ENCODE results near the gene CUL3.

Gene CUL3

DNA sequence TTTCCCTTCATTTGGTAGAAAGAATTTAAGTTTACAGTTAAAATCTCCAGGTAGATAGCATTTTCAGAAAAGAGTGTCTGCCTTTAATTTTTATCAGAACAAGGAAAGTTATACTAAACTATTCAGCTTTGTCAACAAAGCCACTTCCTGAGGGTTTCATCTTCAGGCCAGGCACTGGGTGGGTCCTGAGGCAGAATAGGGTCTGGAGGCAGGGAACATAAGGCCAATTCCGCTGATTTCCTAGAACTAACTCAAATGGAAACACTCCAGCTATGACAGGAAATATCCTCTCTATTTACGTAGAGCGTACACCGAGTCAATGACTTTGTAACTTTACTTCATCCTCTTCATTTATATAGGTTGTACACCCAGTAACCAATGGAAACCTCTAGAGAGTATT lies 150.5 kb downstream of the CUL3 start:
- Histone ChIP-seq H3K4me2 (no peak overlapping the region), H3K4me3 (IDR thresholded peaks at IDR 0.05; ENCODE audit: insufficient read depth, low read depth, low read length) (no peak overlapping the region), H3K36me3 (ENCODE audit: insufficient read depth) (no peaks in the 10 kb centered on the region), H3K27me3 (ENCODE audit: insufficient read depth, low read depth) (no peaks in the 10 kb centered on the region), H2AFZ (ENCODE audit: low read depth) (no peak overlapping the region), H3K4me1 (ENCODE audit: low read depth, poor library complexity, severe bottlenecking) (no peaks in the 10 kb centered on the region), H4K20me1 (ENCODE audit: insufficient read depth) (no peaks in the 10 kb centered on the region), H3K79me2 (ENCODE audit: insufficient read depth, low read depth) (no peaks in the 10 kb centered on the region), H3K27ac (no peak overlapping the region), H3K9ac (no peak overlapping the region)
- TF ChIP-seq, protein P1, sequence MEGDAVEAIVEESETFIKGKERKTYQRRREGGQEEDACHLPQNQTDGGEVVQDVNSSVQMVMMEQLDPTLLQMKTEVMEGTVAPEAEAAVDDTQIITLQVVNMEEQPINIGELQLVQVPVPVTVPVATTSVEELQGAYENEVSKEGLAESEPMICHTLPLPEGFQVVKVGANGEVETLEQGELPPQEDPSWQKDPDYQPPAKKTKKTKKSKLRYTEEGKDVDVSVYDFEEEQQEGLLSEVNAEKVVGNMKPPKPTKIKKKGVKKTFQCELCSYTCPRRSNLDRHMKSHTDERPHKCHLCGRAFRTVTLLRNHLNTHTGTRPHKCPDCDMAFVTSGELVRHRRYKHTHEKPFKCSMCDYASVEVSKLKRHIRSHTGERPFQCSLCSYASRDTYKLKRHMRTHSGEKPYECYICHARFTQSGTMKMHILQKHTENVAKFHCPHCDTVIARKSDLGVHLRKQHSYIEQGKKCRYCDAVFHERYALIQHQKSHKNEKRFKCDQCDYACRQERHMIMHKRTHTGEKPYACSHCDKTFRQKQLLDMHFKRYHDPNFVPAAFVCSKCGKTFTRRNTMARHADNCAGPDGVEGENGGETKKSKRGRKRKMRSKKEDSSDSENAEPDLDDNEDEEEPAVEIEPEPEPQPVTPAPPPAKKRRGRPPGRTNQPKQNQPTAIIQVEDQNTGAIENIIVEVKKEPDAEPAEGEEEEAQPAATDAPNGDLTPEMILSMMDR (conservative IDR thresholded peaks at IDR 0.05; ENCODE audit: low read depth, low read length): no peak

DNA sequence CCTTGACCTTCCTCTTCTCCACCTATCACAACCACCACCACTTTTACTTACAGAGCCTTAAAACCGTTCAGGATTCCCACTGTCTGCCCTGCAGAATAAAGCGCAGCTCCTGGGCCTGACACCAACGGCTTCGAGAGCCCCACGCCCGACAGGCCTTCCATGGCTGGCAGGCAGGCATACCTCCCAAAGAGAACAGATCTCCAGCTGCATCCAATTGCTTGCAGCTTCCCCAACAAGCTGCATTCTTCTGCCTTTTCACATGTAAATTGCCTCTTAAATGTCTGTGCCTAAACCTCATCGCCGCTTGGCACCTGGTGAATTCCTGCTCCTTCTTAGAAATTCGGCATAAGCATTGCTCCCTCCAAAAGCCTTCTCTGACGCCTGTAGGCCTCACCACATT lies 151.7 kb downstream of the CUL3 start:
- Histone ChIP-seq H3K36me3 (ENCODE audit: insufficient read depth) (no peaks in the 10 kb centered on the region), H3K4me2 (no peak overlapping the region), H3K27me3 (ENCODE audit: insufficient read depth, low read depth) (no peaks in the 10 kb centered on the region), H3K79me2 (ENCODE audit: insufficient read depth, low read depth) (no peaks in the 10 kb centered on the region), H3K4me3 (IDR thresholded peaks at IDR 0.05; ENCODE audit: insufficient read depth, low read depth, low read length) (no peak overlapping the region), H2AFZ (ENCODE audit: low read depth) (no peak overlapping the region), H4K20me1 (ENCODE audit: insufficient read depth) (no peaks in the 10 kb centered on the region), H3K4me1 (ENCODE audit: low read depth, poor library complexity, severe bottlenecking) (no peaks in the 10 kb centered on the region), H3K27ac (no peak overlapping the region), H3K9ac (no peak overlapping the region)
- TF ChIP-seq, protein P1 (conservative IDR thresholded peaks at IDR 0.05; ENCODE audit: low read depth, low read length): no peak

DNA sequence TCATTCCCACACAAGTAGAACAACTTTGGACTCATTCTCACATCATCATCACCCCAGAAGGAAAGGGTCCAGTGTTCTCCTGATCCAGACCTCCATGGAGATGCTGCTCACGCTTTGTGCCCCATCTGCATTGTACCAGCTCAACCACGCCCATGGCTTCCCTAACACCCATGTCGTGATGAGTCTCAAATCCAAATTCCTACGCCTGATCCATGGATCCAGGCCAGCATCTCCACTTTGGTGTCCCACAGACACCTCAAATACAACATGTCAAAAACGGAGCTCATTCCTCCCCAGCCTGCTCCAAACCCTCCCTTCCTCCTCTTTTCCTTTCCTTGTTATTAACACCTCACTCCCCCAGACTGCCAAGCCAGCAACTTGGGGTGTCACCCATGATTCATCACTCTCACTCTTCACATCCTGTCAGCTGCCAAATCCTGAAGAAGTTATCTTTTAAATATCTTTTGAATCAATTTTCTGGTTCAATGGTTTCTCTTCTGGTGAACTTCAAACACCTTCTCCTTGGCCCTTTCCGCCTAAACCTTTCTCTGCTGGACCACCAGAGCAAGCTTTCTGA lies 153.1 kb downstream of the CUL3 start:
- Histone ChIP-seq H3K9ac (no peak overlapping the region), H3K4me1 (ENCODE audit: low read depth, poor library complexity, severe bottlenecking) (no peaks in the 10 kb centered on the region), H3K79me2 (ENCODE audit: insufficient read depth, low read depth) (no peaks in the 10 kb centered on the region)

DNA sequence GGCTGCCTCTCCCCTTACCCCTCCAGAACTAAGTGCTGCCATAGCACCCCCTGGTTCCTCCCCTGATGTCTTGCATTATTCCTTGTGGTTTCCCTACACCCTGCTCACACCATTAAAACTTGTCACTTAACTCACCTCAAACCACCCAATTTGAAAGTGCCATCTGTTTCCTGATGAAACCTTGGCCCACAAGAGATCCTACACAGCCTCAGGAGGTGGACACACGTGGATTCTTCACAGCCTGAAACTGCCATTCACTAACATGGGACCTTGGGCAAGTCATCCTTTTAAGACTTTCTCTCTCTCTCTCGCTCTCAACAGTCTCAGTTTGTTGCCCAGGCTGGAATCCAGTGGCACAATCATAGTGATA lies 155.7 kb downstream of the CUL3 start:
- H3K4me1 ChIP-seq (ENCODE audit: low read depth, poor library complexity, severe bottlenecking): no peaks in the 10 kb centered on the region
- no peaks in the 10 kb centered on the region for H3K36me3 ChIP-seq (ENCODE audit: insufficient read depth)
- TF ChIP-seq, protein P1 (conservative IDR thresholded peaks at IDR 0.05; ENCODE audit: low read depth, low read length): no peak
- H3K79me2 ChIP-seq (ENCODE audit: insufficient read depth, low read depth): no peaks in the 10 kb centered on the region
- H4K20me1 ChIP-seq (ENCODE audit: insufficient read depth): no peaks in the 10 kb centered on the region
- H3K4me2 ChIP-seq: no peak overlapping the region
- no peak overlapping the region for H3K27ac ChIP-seq
- H3K9ac ChIP-seq: no peak overlapping the region
- no peak overlapping the region; the same call in 1 of the 2 replicates for H2AFZ ChIP-seq (ENCODE audit: low read depth)
- H3K27me3 ChIP-seq (ENCODE audit: insufficient read depth, low read depth): no peaks in the 10 kb centered on the region
- H3K4me3 ChIP-seq (IDR thresholded peaks at IDR 0.05; ENCODE audit: insufficient read depth, low read depth, low read length): no peak overlapping the region

More for the DNA sequence above, 153.1 kb downstream of the CUL3 start:
- no peak overlapping the region for H3K4me2 ChIP-seq
- no peak overlapping the region for H2AFZ ChIP-seq (ENCODE audit: low read depth)
- no peaks in the 10 kb centered on the region for H4K20me1 ChIP-seq (ENCODE audit: insufficient read depth)
- no peak overlapping the region for H3K4me3 ChIP-seq (IDR thresholded peaks at IDR 0.05; ENCODE audit: insufficient read depth, low read depth, low read length)
- no peak overlapping the region for H3K27ac ChIP-seq
- TF ChIP-seq, protein P1 (conservative IDR thresholded peaks at IDR 0.05; ENCODE audit: low read depth, low read length): no peak
- H3K27me3 ChIP-seq (ENCODE audit: insufficient read depth, low read depth): no peaks in the 10 kb centered on the region
- no peaks in the 10 kb centered on the region for H3K36me3 ChIP-seq (ENCODE audit: insufficient read depth)
